HG02623 (cell line): ENCODE results near the gene BUB3.
"Not testable (repeated sequence)": the region's sequence is repeated elsewhere in the genome, so short reads cannot be mapped to it uniquely, and the experiment has no call there.

Experiments used
- ATAC-seq: cut with Tn5 transposase; IDR thresholded peaks from one replicate; pipeline ENCODE4 v1.9.1; 2021; ENCODE audit warnings: moderate library complexity; ENCODE audit not compliant: unreplicated experiment

BUB3 gene

GRCh38 chr10:123153486-123154091 is 613 bp upstream of the BUB3 start:
- no peak for ATAC-seq

GRCh38 chr10:123154711-123155505 is 706 bp downstream of the BUB3 start:
- ATAC-seq = peak; percentile 30

GRCh38 chr10:123156078-123156477 is 1.9 kb downstream of the BUB3 start:
- no peak for ATAC-seq

- no peak for ATAC-seq
Measured at GRCh38 chr10:123157210-123157609, 3.0 kb downstream of the BUB3 start.

- ATAC-seq = no peak
Measured at GRCh38 chr10:123158682-123159081, 4.5 kb downstream of the BUB3 start.

- no peak for ATAC-seq
Measured at GRCh38 chr10:123160311-123160980, 6.2 kb downstream of the BUB3 start.

- ATAC-seq = no peak
Measured at GRCh38 chr10:123164319-123164718, 10.1 kb downstream of the BUB3 start.

- ATAC-seq = no peak
Measured at GRCh38 chr10:123165445-123166072, 11.4 kb downstream of the BUB3 start.

GRCh38 chr10:123166618-123167017 is 12.4 kb downstream of the BUB3 start:
- ATAC-seq = no peak

GRCh38 chr10:123170961-123171360 is 16.8 kb downstream of the BUB3 start:
- ATAC-seq = no peak

GRCh38 chr10:123171616-123172015 is 17.4 kb downstream of the BUB3 start:
- not testable (repeated sequence) for ATAC-seq

- no peak for ATAC-seq
Measured at GRCh38 chr10:123175389-123176387, 21.5 kb downstream of the BUB3 start.

GRCh38 chr10:123178390-123178789 is 24.2 kb downstream of the BUB3 start:
- ATAC-seq = not testable (repeated sequence)

GRCh38 chr10:123180101-123181090 is 26.2 kb downstream of the BUB3 start:
- ATAC-seq = no peak

- ATAC-seq = no peak
Measured at GRCh38 chr10:123183724-123184123, 29.5 kb downstream of the BUB3 start.

- ATAC-seq = no peak
Measured at GRCh38 chr10:123187781-123188180, 33.6 kb downstream of the BUB3 start.

GRCh38 chr10:123191886-123192285 is 37.7 kb downstream of the BUB3 start:
- ATAC-seq = no peak

GRCh38 chr10:123194056-123194455 is 39.9 kb downstream of the BUB3 start:
- ATAC-seq = no peak

GRCh38 chr10:123200531-123200930 is 46.3 kb downstream of the BUB3 start:
- no peak for ATAC-seq
